HepG2 (cell line): ENCODE results near the gene BST2.

Experiments
- BCL3 ChIP-seq: sonication (generic); formaldehyde crosslinking; IDR thresholded peaks from 2 replicates; pipeline ENCODE4 v1.5.1; 2020; ENCODE audit warnings: mild to moderate bottlenecking, missing genetic modification reagents, moderate library complexity
- CREB1 ChIP-seq, 2 experiments: fragments of 450-650 bp in 1 of 2; IDR thresholded peaks; 2 replicates each; pipeline ENCODE4 v1.6.1; 2016 to 2017; ENCODE audit warnings: control low read depth in 1 of 2, mild to moderate bottlenecking in 1 of 2, missing compliant biosample characterization in 1 of 2, missing genetic modification characterization in 1 of 2
- KLF16 ChIP-seq, 2 experiments: sonication (generic) in 1 of 2; formaldehyde crosslinking in 1 of 2; IDR thresholded peaks; 2 replicates each; pipeline versions ENCODE4 v1.6.1 to v1.8.0; 2016 to 2023; ENCODE audit warnings: missing genetic modification reagents in 2 of 2, missing compliant biosample characterization in 1 of 2
- POLR2A ChIP-seq, 2 experiments: IDR thresholded peaks; 2 replicates each; pipeline ENCODE4 v1.6.1; 2011; ENCODE audit warnings: low read depth in 2 of 2, low read length in 2 of 2, mild to moderate bottlenecking in 1 of 2, moderate library complexity in 1 of 2; ENCODE audit not compliant: insufficient read depth in 1 of 2
- RXRA ChIP-seq: sonication (generic); formaldehyde crosslinking; IDR thresholded peaks from 2 replicates; pipeline ENCODE4 v1.5.1; 2020; ENCODE audit warnings: missing genetic modification reagents
- TBL1XR1 ChIP-seq: fragments of 150-350 bp; IDR thresholded peaks from 2 replicates; pipeline ENCODE4 v1.6.1; 2014; ENCODE audit warnings: borderline replicate concordance, low read length; ENCODE audit not compliant: partially characterized antibody
- ZSCAN22 ChIP-seq: sonication (generic); formaldehyde crosslinking; IDR thresholded peaks from 2 replicates; pipeline ENCODE4 v1.4.0; 2020; ENCODE audit warnings: mild to moderate bottlenecking, missing genetic modification reagents

- TF ChIP-seq KLF16 (CRISPR knock-in tag; IDR thresholded peaks at IDR 0.05) (no peak), CREB1 (IDR thresholded peaks at IDR 0.05) (no peak), CREB1 (CRISPR knock-in tag; IDR thresholded peaks at IDR 0.05) (no peak), TBL1XR1 (no peak), BCL3 (CRISPR knock-in tag) (no peak), POLR2A (IDR thresholded peaks at IDR 0.05; ENCODE audit: insufficient read depth in 1 of 2, low read depth in 2 of 2, low read length in 2 of 2) (no peak), RXRA (no peak), ZSCAN22 (no peak)
These were observed 10.5 kb downstream of the BST2 start for GRCh38 chr19:17394891-17395415.
